Activated naive CD8-positive, alpha-beta T cell (primary cell): ENCODE results near the gene BPIFB4.
"Not testable (repeated sequence)": the region's sequence is repeated elsewhere in the genome, so short reads cannot be mapped to it uniquely, and the experiment has no call there.

Experiments
- H3K27ac Mint-ChIP-seq: one replicate; pipeline ENCODE4 v1.8.0; 2021; ENCODE audit warnings: mixed read lengths
- H3K27me3 Mint-ChIP-seq: one replicate; pipeline ENCODE4 v1.8.0; 2021; ENCODE audit warnings: mixed read lengths
- H3K36me3 Mint-ChIP-seq: one replicate; pipeline ENCODE4 v1.8.0; 2021; ENCODE audit warnings: mixed read lengths
- H3K4me1 Mint-ChIP-seq: one replicate; pipeline ENCODE4 v1.8.0; 2021; ENCODE audit warnings: low read depth, mixed read lengths
- H3K4me3 Mint-ChIP-seq: one replicate; pipeline ENCODE4 v1.8.0; 2021; ENCODE audit warnings: mild to moderate bottlenecking, mixed read lengths
- H3K9me3 Mint-ChIP-seq: one replicate; pipeline ENCODE4 v1.8.0; 2021; ENCODE audit warnings: low read depth, mixed read lengths

Gene BPIFB4

DNA sequence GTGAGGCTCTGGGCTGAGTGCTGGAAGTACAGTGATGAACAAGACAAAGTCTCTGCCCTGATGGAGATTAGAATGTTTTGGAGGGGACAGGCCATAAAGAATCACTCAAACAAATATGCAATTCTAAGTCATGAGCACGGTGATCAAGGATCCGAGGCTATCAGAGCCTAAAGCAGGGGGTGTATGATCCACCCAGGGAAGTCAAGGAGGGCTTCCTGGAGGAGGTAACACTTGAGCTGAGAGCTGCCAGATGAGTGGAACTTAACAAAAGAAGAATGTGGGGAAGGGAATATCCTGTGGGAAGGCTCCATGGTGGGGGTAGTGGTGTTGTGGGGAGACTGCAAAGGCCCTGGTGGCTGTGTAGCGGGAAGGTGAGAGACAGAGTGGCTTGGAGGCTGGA, 12.2 kb downstream of the BPIFB4 start:
- no peaks in the 10 kb centered on the region for H3K9me3 Mint-ChIP-seq
- no peak overlapping the region for H3K27ac Mint-ChIP-seq
- H3K4me1 Mint-ChIP-seq, result peaks cover 3% of the 10 kb centered on the region
- H3K36me3 Mint-ChIP-seq, result no peaks in the 10 kb centered on the region
- H3K27me3 Mint-ChIP-seq, result no peaks in the 10 kb centered on the region
- no peak overlapping the region for H3K4me3 Mint-ChIP-seq

GRCh38 chr20:33092361-33092760, 12.9 kb downstream of the BPIFB4 start:
- H3K27ac Mint-ChIP-seq, result no peak overlapping the region

GRCh38 chr20:33093074-33093473, 13.6 kb downstream of the BPIFB4 start:
- H3K27ac Mint-ChIP-seq, result no peak overlapping the region
- no peak overlapping the region for H3K4me3 Mint-ChIP-seq
- H3K27me3 Mint-ChIP-seq, result no peaks in the 10 kb centered on the region
- H3K9me3 Mint-ChIP-seq, result no peaks in the 10 kb centered on the region
- H3K4me1 Mint-ChIP-seq, result peaks cover 3% of the 10 kb centered on the region
- no peaks in the 10 kb centered on the region for H3K36me3 Mint-ChIP-seq

More at GRCh38 chr20:33092361-33092760, 12.9 kb downstream of the BPIFB4 start:
- H3K9me3 Mint-ChIP-seq, result no peaks in the 10 kb centered on the region
- H3K36me3 Mint-ChIP-seq, result no peaks in the 10 kb centered on the region
- H3K4me1 Mint-ChIP-seq, result peaks cover 3% of the 10 kb centered on the region
- no peak overlapping the region for H3K4me3 Mint-ChIP-seq
- no peaks in the 10 kb centered on the region for H3K27me3 Mint-ChIP-seq

- Mint-ChIP-seq H3K4me3 (no peak overlapping the region), H3K27ac (no peak overlapping the region), H3K4me1 (peaks cover 3% of the 10 kb centered on the region), H3K9me3 (no peaks in the 10 kb centered on the region), H3K27me3 (no peaks in the 10 kb centered on the region), H3K36me3 (no peaks in the 10 kb centered on the region)
Observed at GRCh38 chr20:33093582-33093981, 14.1 kb downstream of the BPIFB4 start.

DNA sequence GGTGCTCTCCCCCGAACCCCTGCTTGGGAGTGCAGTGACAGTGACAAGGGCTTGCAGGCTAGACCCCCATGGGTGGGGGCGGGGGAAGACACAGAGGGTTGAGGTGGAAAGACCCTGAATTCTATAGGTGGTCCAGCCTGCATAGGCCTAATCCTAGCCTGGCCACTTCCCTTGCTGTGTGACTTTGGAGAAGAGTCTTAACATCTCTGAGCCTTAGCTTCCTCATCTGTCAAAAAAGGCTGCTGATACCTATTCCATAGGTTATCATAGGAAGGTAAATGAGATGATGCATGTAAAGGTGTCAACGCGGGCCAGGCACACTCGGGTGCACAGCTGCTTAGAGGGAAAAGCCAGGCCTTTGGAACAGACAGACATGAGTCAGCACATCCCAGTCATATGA, 15.8 kb downstream of the BPIFB4 start:
- H3K36me3 Mint-ChIP-seq, result no peaks in the 10 kb centered on the region
- H3K27me3 Mint-ChIP-seq, result no peaks in the 10 kb centered on the region
- H3K4me1 Mint-ChIP-seq, result peaks cover 3% of the 10 kb centered on the region
- no peak overlapping the region for H3K4me3 Mint-ChIP-seq
- H3K27ac Mint-ChIP-seq, result no peak overlapping the region
- no peaks in the 10 kb centered on the region for H3K9me3 Mint-ChIP-seq

DNA sequence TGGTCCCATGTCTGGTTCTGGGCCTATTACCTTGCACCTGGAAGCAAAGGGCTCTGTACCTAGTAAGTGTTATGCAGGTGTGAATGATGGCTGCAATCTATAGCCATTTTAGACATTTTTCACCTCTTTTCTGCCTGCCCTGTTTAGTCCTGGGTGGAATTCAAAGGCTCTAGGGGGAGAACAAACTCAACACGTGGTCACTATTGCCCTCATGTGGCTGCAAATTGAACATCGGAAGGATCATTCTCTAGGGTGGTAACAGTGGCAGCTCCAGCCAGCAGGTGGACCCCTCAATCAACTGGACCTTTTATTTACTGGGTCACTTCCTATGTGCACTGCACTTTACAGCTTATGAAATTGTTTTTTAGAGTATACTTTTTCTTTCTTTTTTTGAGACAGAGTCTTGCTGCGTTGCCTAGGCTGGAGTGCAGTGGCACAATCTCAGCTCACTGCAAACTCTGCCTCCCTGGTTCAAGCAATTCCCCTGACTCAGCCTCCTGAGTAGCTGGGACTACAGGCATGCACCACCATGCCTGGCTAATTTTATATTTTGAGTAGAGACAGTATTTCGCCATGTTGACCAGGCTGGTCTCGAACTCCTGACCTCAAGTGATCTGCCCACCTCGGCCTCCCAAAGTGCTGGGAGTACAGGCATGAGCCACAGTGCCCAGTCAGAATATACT, 16.6 kb downstream of the BPIFB4 start:
- not testable (repeated sequence) for H3K9me3 Mint-ChIP-seq, H3K27me3 Mint-ChIP-seq

GRCh38 chr20:33097001-33097400, 17.6 kb downstream of the BPIFB4 start:
- Mint-ChIP-seq H3K9me3 (no peaks in the 10 kb centered on the region), H3K27ac (no peak overlapping the region), H3K4me1 (peaks cover 3% of the 10 kb centered on the region), H3K36me3 (no peaks in the 10 kb centered on the region), H3K4me3 (no peak overlapping the region), H3K27me3 (no peaks in the 10 kb centered on the region)

More for the DNA sequence above, 16.6 kb downstream of the BPIFB4 start:
- not testable (repeated sequence) for H3K4me1 Mint-ChIP-seq, H3K27ac Mint-ChIP-seq, H3K36me3 Mint-ChIP-seq, H3K4me3 Mint-ChIP-seq

DNA sequence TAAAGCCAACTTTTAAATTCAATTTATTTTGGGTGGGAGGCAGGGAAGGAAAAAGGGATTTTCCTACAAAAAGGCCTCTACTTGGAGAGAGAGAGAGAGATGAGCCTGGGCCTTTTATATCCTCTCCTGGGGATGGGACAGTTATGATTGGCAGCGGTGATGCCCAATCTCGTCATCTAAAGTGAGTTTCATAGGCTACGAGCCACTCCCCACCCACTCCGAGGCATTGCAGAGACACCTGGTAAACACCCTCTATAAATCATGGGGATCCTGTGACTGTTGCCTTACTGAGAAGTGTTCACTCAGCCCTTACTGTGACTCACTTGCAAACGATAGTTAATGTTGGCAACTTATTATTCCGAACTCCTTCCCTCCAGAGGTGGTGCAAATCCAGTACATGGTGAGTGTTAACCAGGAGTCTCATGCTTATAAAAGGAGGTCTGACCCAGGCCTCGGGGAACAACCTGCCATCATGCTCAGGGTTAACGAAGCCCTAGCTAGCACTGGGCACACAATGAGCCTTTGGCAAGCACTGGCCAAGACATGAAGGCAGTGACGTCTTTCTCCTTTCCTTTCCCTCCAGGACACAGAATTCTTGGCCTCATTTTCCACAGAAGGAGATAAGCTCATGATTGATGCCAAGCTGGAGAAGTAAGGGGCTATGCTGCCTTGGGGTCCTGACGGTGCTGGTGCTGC, 20.5 kb downstream of the BPIFB4 start:
- no peak overlapping the region for H3K4me3 Mint-ChIP-seq
- no peaks in the 10 kb centered on the region for H3K36me3 Mint-ChIP-seq
- no peak overlapping the region for H3K27ac Mint-ChIP-seq
- no peaks in the 10 kb centered on the region for H3K27me3 Mint-ChIP-seq
- H3K4me1 Mint-ChIP-seq, result peaks cover 3% of the 10 kb centered on the region
- no peaks in the 10 kb centered on the region for H3K9me3 Mint-ChIP-seq

- Mint-ChIP-seq H3K4me1 (no peaks in the 10 kb centered on the region), H3K27ac (no peak overlapping the region), H3K4me3 (no peak overlapping the region), H3K27me3 (no peaks in the 10 kb centered on the region), H3K36me3 (no peaks in the 10 kb centered on the region), H3K9me3 (no peaks in the 10 kb centered on the region)
Observed at GRCh38 chr20:33103556-33103955, 24.1 kb downstream of the BPIFB4 start.

DNA sequence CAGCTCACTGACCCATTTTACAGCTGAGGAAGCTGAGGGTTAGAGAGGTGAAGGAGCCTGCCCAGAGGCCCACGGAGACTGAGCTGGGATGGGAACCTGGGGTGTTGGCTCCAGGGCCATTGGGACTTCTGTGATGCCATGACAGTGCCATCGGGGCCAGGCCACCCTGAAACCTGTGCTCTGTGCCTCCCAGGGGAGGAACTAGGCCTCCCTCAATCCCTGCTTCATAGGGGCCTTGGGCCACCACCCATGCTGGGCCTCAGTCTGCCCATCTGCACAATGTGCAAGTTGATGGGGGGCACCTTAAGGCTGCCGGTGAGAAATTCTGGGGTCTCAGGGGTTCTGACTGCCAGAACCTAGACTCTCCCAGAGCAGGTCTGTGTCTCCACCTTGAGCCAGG, 24.9 kb downstream of the BPIFB4 start:
- no peaks in the 10 kb centered on the region for H3K9me3 Mint-ChIP-seq
- no peak overlapping the region for H3K27ac Mint-ChIP-seq
- H3K4me3 Mint-ChIP-seq, result no peak overlapping the region
- no peaks in the 10 kb centered on the region for H3K27me3 Mint-ChIP-seq
- no peaks in the 10 kb centered on the region for H3K4me1 Mint-ChIP-seq
- H3K36me3 Mint-ChIP-seq, result no peaks in the 10 kb centered on the region

GRCh38 chr20:33105316-33105924, 26.0 kb downstream of the BPIFB4 start:
- H3K36me3 Mint-ChIP-seq, result no peaks in the 10 kb centered on the region
- H3K4me3 Mint-ChIP-seq, result no peak overlapping the region

DNA sequence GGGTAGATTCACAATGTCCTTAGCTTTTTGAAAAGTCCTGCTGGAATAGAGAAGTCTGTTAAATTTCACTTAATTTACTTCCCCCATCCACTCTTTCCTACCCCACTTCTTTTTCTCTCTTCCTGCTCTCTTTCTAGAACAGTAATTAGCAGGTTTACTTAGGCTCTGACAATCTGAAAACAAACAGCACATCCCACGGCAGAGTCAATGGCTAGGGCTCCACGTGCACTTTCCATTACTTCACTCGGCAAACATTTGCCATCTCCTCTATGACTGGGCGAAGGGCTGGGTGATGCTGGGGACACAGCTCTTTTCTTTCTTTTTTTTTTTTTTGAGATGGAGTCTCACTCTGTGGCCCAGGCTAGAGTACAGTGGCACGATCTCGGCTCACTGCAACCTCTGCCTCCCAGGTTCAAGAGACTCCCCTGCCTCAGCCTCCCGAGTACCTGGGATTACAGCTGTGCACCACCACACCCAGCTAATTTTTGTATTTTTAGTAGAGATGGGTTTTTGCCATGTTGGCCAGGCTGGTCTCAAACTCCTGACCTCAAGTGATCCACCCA, 26.7 kb downstream of the BPIFB4 start:
- not testable (repeated sequence) for H3K36me3 Mint-ChIP-seq, H3K27ac Mint-ChIP-seq, H3K9me3 Mint-ChIP-seq, H3K4me1 Mint-ChIP-seq, H3K27me3 Mint-ChIP-seq, H3K4me3 Mint-ChIP-seq

More at GRCh38 chr20:33105316-33105924, 26.0 kb downstream of the BPIFB4 start:
- Mint-ChIP-seq H3K9me3 (no peaks in the 10 kb centered on the region), H3K27me3 (no peaks in the 10 kb centered on the region), H3K27ac (no peak overlapping the region), H3K4me1 (no peaks in the 10 kb centered on the region)

DNA sequence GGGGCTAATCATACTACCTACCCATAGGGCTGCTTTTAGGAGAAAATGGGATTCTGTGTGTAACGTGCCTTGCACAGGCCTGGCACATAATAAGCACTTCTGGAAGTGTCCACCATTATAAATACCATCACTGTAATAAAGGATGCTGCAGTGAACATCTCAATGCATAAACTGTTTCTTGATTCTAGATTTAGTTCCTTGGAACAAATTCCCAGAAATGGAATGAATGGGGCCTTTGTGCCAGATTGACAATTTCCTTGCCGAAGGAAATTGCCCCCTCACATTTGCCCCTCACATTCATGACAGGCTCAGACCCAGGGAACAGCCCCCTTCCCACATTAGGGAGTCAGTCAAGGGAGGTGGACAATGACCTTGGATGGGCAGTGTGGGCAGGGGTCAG, 29.2 kb downstream of the BPIFB4 start:
- Mint-ChIP-seq H3K36me3 (no peaks in the 10 kb centered on the region), H3K4me3 (no peak overlapping the region), H3K4me1 (no peaks in the 10 kb centered on the region), H3K27me3 (no peaks in the 10 kb centered on the region), H3K9me3 (no peaks in the 10 kb centered on the region), H3K27ac (no peak overlapping the region)

- peaks cover 2% of the 10 kb centered on the region for H3K27me3 Mint-ChIP-seq
Observed at GRCh38 chr20:33110147-33110825, 30.8 kb downstream of the BPIFB4 start.

GRCh38 chr20:33111306-33111705, 31.9 kb downstream of the BPIFB4 start:
- no peaks in the 10 kb centered on the region for H3K36me3 Mint-ChIP-seq
- H3K4me1 Mint-ChIP-seq, result no peaks in the 10 kb centered on the region
- no peak overlapping the region for H3K4me3 Mint-ChIP-seq
- H3K27ac Mint-ChIP-seq, result no peak overlapping the region
- peaks cover 2% of the 10 kb centered on the region for H3K27me3 Mint-ChIP-seq
- H3K9me3 Mint-ChIP-seq, result no peaks in the 10 kb centered on the region

More at GRCh38 chr20:33110147-33110825, 30.8 kb downstream of the BPIFB4 start:
- Mint-ChIP-seq H3K4me3 (no peak overlapping the region), H3K4me1 (no peaks in the 10 kb centered on the region), H3K36me3 (no peaks in the 10 kb centered on the region), H3K27ac (no peak overlapping the region), H3K9me3 (no peaks in the 10 kb centered on the region)
